ENCODE measurements around the gene CDPF1. TPM values are rescaled to one million over a fixed set of nuclear protein-coding genes. Genes with fewer than 3 reads are reported as not detected.

CDPF1 gene
- total RNA-seq, 6 experiments from 2014 or later, result 1.8 to 7.1 (median 3.3) TPM

- peaks cover 0 to 10% (median 4%) of the 10 kb centered on the region in 4 donors for H3K4me1 ChIP-seq
- intact Hi-C loops (cut with DNase I), result no loop called here
- no peaks in the 10 kb centered on the region for H3K27me3 ChIP-seq
- peak; percentile 1 to 21 (median 9) for ATAC-seq
- peak overlapping the region in 1 of 3 donors; percentile 87 for H3K27ac ChIP-seq
- no peak overlapping the region for H3K4me3 ChIP-seq
- H3K36me3 ChIP-seq, result peaks cover 0 to 36% (median 20%) of the 10 kb centered on the region in 4 donors
- TF ChIP-seq POLR2A (IDR thresholded peaks at IDR 0.05) (no peak), CTCF (IDR thresholded peaks at IDR 0.05) (no peak)
- H3K9me3 ChIP-seq, result no peaks in the 10 kb centered on the region
- DNase-seq, result no peak
- 0% methylated on average over 1 of the region's 4 CpGs for WGBS (ENCODE audit: insufficient coverage, low coverage, low lambda C conversion rate, missing lambda C conversion rate)
These were observed 45.3 kb upstream of the CDPF1 start for GRCh38 chr22:46295277-46295971.

GRCh38 chr22:46294784-46295183, 44.7 kb upstream of the CDPF1 start:
- H3K27ac ChIP-seq, result no peak overlapping the region
- intact Hi-C loops (cut with DNase I), result no loop called here
- TF ChIP-seq POLR2A (IDR thresholded peaks at IDR 0.05) (no peak), CTCF (IDR thresholded peaks at IDR 0.05) (no peak)
- ATAC-seq (peak in 3 of 4 donors; percentile 1 to 38 (median 2)), DNase-seq (no peak)
- H3K4me3 ChIP-seq, result no peak overlapping the region
- no peaks in the 10 kb centered on the region for H3K9me3 ChIP-seq
- H3K4me1 ChIP-seq, result peaks cover 0 to 10% (median 4%) of the 10 kb centered on the region in 4 donors
- H3K36me3 ChIP-seq, result peaks cover 0 to 41% (median 23%) of the 10 kb centered on the region in 4 donors
- H3K27me3 ChIP-seq, result no peaks in the 10 kb centered on the region
- 43% methylated on average over 1 of the region's 2 CpGs for WGBS (ENCODE audit: insufficient coverage, low coverage, low lambda C conversion rate, missing lambda C conversion rate)

DNA sequence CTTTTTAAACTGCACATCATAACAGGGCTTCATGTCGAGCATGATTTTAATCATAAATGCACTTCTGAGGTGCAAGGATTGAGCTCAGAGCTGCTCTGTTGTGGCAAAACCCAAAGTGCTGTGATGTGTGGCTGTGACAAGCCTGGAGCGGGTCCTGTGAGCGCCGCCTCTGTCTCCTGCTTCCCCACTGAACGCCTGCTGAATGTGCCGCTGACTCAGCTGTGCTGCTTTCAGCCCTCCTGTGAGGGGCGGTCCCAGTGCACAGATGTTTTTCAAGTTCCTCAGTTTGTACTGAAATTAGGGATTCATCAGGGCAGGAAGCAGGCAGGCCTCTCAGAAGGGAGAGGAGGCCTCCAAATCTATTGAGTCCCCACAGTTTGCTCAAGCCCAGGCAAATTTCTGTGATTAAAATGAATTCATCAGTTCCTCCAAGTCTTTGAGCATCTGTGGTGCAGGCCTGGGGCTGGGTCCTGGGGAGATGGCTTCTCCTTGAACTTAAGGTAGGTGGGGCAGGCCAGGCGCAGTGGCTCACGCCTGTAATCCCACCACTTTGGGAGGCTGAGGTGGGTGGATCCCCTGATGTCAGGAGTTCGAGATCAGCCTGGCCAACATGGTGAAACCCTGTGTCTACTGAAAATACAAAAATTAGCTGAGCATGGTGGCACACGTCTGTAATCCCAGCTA, 43.6 kb upstream of the CDPF1 start:
- peaks cover 0 to 10% (median 4%) of the 10 kb centered on the region in 4 donors for H3K4me1 ChIP-seq
- peaks cover 0 to 52% (median 29%) of the 10 kb centered on the region in 4 donors for H3K36me3 ChIP-seq
- H3K4me3 ChIP-seq, result no peak overlapping the region
- no peaks in the 10 kb centered on the region for H3K9me3 ChIP-seq
- intact Hi-C loops (cut with DNase I), result no loop called here
- peak in 1 of 4 donors; percentile 14 for ATAC-seq
- no peaks in the 10 kb centered on the region for H3K27me3 ChIP-seq
- peak; percentile 20 for TF ChIP-seq POLR2A (IDR thresholded peaks at IDR 0.05)
- TF ChIP-seq CTCF (IDR thresholded peaks at IDR 0.05), result no peak
- 61% methylated on average over 4 of the region's 11 CpGs for WGBS (ENCODE audit: insufficient coverage, low coverage, low lambda C conversion rate, missing lambda C conversion rate)
- DNase-seq, result no peak
- H3K27ac ChIP-seq, result peak overlapping the region in 1 of 3 donors; percentile 28

- H3K9me3 ChIP-seq, result no peaks in the 10 kb centered on the region
- peaks cover 0 to 10% (median 4%) of the 10 kb centered on the region in 4 donors for H3K4me1 ChIP-seq
- TF ChIP-seq CTCF (IDR thresholded peaks at IDR 0.05), result no peak
- TF ChIP-seq POLR2A (IDR thresholded peaks at IDR 0.05), result no peak
- WGBS (ENCODE audit: insufficient coverage, low coverage, low lambda C conversion rate, missing lambda C conversion rate), result 46% methylated on average over 3 of the region's 14 CpGs
- H3K27ac ChIP-seq, result peak overlapping the region in 2 of 3 donors; percentile 28 to 37
- ATAC-seq (peak in 2 of 4 donors; percentile 1 to 2), DNase-seq (peak in 1 of 3 donors; percentile 60)
- H3K4me3 ChIP-seq, result no peak overlapping the region
- no peaks in the 10 kb centered on the region for H3K27me3 ChIP-seq
- H3K36me3 ChIP-seq, result peaks cover 0 to 62% (median 34%) of the 10 kb centered on the region in 4 donors
- intact Hi-C loops (cut with DNase I), result no loop called here
These were observed 42.6 kb upstream of the CDPF1 start for GRCh38 chr22:46292732-46293131.
